ENCODE data around the gene CATSPERD. TPM values are rescaled to one million over a fixed set of nuclear protein-coding genes. Genes with fewer than 3 reads are reported as not detected.
A peak's percentile ranks its signal among the peaks of the same experiment; 100 is the strongest.

The CATSPERD gene
- total RNA-seq, 1 experiment from 2014 or later: not detected

GRCh38 chr19:5680437-5681368 lies 39.7 kb upstream of the CATSPERD start, which contains the start of the genes HSD11B1L and MICOS13:
Gene HSD11B1L, plus strand, starts transcription at chr19:5681027. Its CDS starts 3,806 bp downstream, at chr19:5684833.
Gene MICOS13, minus strand, starts transcription at chr19:5680516. Its CDS starts 30 bp downstream, at chr19:5680486.
- BruUV-seq (replicated peaks): no TSS peak
- intact Hi-C loops (cut with micrococcal nuclease; ENCODE audit: unreplicated experiment): no loop called here
- Mint-ChIP-seq H3K4me1 (ENCODE audit: low read depth, unreplicated experiment) (peaks cover 18% of the 10 kb centered on the region), H3K4me3 (ENCODE audit: low read depth, unreplicated experiment) (peak within 1 kb of the TSS; percentile 97), H3K27ac (ENCODE audit: unreplicated experiment) (peak within 1 kb of the TSS; percentile 100), H3K27me3 (ENCODE audit: unreplicated experiment) (peaks cover 9% of the 10 kb centered on the region), H3K9me3 (ENCODE audit: low read depth, unreplicated experiment) (no peaks in the 10 kb centered on the region), H3K36me3 (ENCODE audit: insufficient read depth, unreplicated experiment) (peaks cover 42% of the 10 kb centered on the region)
- CTCF ChIA-PET: no interaction called here
- DNase-seq: peak; percentile 93
- TF ChIP-seq CTCF (IDR thresholded peaks at IDR 0.05; ENCODE audit: unreplicated experiment): no peak

GRCh38 chr19:5681391-5682106 lies 38.9 kb upstream of the CATSPERD start:
- no TSS peak for BruUV-seq (replicated peaks)
- CTCF ChIA-PET: no interaction called here
- H3K4me1 Mint-ChIP-seq (ENCODE audit: low read depth, unreplicated experiment): peaks cover 18% of the 10 kb centered on the region
- peak overlapping the region; percentile 97 for H3K4me3 Mint-ChIP-seq (ENCODE audit: low read depth, unreplicated experiment)
- H3K27me3 Mint-ChIP-seq (ENCODE audit: unreplicated experiment): peaks cover 9% of the 10 kb centered on the region
- H3K36me3 Mint-ChIP-seq (ENCODE audit: insufficient read depth, unreplicated experiment): peaks cover 43% of the 10 kb centered on the region
- intact Hi-C loops (cut with micrococcal nuclease; ENCODE audit: unreplicated experiment): no loop called here
- no peak for DNase-seq
- H3K9me3 Mint-ChIP-seq (ENCODE audit: low read depth, unreplicated experiment): no peaks in the 10 kb centered on the region
- TF ChIP-seq CTCF (IDR thresholded peaks at IDR 0.05; ENCODE audit: unreplicated experiment): no peak
- peak overlapping the region; percentile 71 for H3K27ac Mint-ChIP-seq (ENCODE audit: unreplicated experiment)

GRCh38 chr19:5682107-5682482 lies 38.3 kb upstream of the CATSPERD start:
- peaks cover 18% of the 10 kb centered on the region for H3K4me1 Mint-ChIP-seq (ENCODE audit: low read depth, unreplicated experiment)
- no peak for DNase-seq
- peaks cover 48% of the 10 kb centered on the region for H3K36me3 Mint-ChIP-seq (ENCODE audit: insufficient read depth, unreplicated experiment)
- CTCF ChIA-PET: no interaction called here
- H3K9me3 Mint-ChIP-seq (ENCODE audit: low read depth, unreplicated experiment): no peaks in the 10 kb centered on the region
- intact Hi-C loops (cut with micrococcal nuclease; ENCODE audit: unreplicated experiment): no loop called here
- no peak for TF ChIP-seq CTCF (IDR thresholded peaks at IDR 0.05; ENCODE audit: unreplicated experiment)
- H3K27ac Mint-ChIP-seq (ENCODE audit: unreplicated experiment): no peak overlapping the region
- H3K27me3 Mint-ChIP-seq (ENCODE audit: unreplicated experiment): peaks cover 9% of the 10 kb centered on the region
- peak overlapping the region; percentile 97 for H3K4me3 Mint-ChIP-seq (ENCODE audit: low read depth, unreplicated experiment)
- no TSS peak for BruUV-seq (replicated peaks)

- intact Hi-C loops (cut with micrococcal nuclease; ENCODE audit: unreplicated experiment): no loop called here
- peaks cover 52% of the 10 kb centered on the region for H3K36me3 Mint-ChIP-seq (ENCODE audit: insufficient read depth, unreplicated experiment)
- DNase-seq: no peak
- no peak overlapping the region for H3K27ac Mint-ChIP-seq (ENCODE audit: unreplicated experiment)
- H3K4me3 Mint-ChIP-seq (ENCODE audit: low read depth, unreplicated experiment): no peak overlapping the region
- no TSS peak for BruUV-seq (replicated peaks)
- no peaks in the 10 kb centered on the region for H3K9me3 Mint-ChIP-seq (ENCODE audit: low read depth, unreplicated experiment)
- peaks cover 18% of the 10 kb centered on the region for H3K4me1 Mint-ChIP-seq (ENCODE audit: low read depth, unreplicated experiment)
- H3K27me3 Mint-ChIP-seq (ENCODE audit: unreplicated experiment): peaks cover 9% of the 10 kb centered on the region
- CTCF ChIA-PET: no interaction called here
- TF ChIP-seq CTCF (IDR thresholded peaks at IDR 0.05; ENCODE audit: unreplicated experiment): no peak
These were observed 37.1 kb upstream of the CATSPERD start for GRCh38 chr19:5683177-5683886.

All from Calu3 (cell line).